Parathyroid adenoma (tissue), 2 donors: Measurements from ENCODE around the gene PTPRT.

Source experiments
- H2AFZ ChIP-seq: fragments of 300-600 bp; sonication (generic); one replicate; pipeline ENCODE4 v1.7.0; 2017; ENCODE audit warnings: antibody characterized with exemption, mild to moderate bottlenecking
- H3K27ac ChIP-seq: fragments of 300-600 bp; sonication (generic); one replicate; pipeline ENCODE4 v1.7.0; 2017
- H3K27me3 ChIP-seq: fragments of 300-600 bp; sonication (generic); one replicate; pipeline ENCODE4 v1.7.0; 2017; ENCODE audit warnings: low read length; ENCODE audit not compliant: control insufficient read depth, insufficient read depth
- H3K36me3 ChIP-seq: fragments of 300-600 bp; sonication (generic); one replicate; pipeline ENCODE4 v1.7.0; 2017; ENCODE audit warnings: low read length; ENCODE audit not compliant: control insufficient read depth, insufficient read depth
- H3K4me1 ChIP-seq: fragments of 300-600 bp; sonication (generic); one replicate; pipeline ENCODE4 v1.7.0; 2017; ENCODE audit warnings: control low read depth
- H3K4me2 ChIP-seq: fragments of 300-600 bp; sonication (generic); one replicate; pipeline ENCODE4 v1.7.0; 2017; ENCODE audit warnings: low read length
- H3K4me3 ChIP-seq: fragments of 300-600 bp; sonication (generic); one replicate; pipeline ENCODE4 v1.7.0; 2017; ENCODE audit warnings: low read depth, low read length
- H3K79me2 ChIP-seq: fragments of 300-600 bp; sonication (generic); one replicate; pipeline ENCODE4 v1.7.0; 2017; ENCODE audit warnings: control low read depth
- H3K9ac ChIP-seq: fragments of 300-600 bp; sonication (generic); one replicate; pipeline ENCODE4 v1.7.0; 2017; ENCODE audit warnings: mild to moderate bottlenecking
- H3K9me3 ChIP-seq: fragments of 300-600 bp; sonication (generic); one replicate; pipeline ENCODE4 v1.7.0; 2017; ENCODE audit warnings: low read length; ENCODE audit not compliant: control insufficient read depth
- TF ChIP-seq, protein P1 (sequence below): fragments of 300-600 bp; sonication (generic); IDR thresholded peaks from one replicate; pipeline ENCODE4 v1.7.0; 2017; ENCODE audit warnings: antibody characterized with exemption, mild to moderate bottlenecking
- donor health status: primary hyperparathyroidism.

Gene PTPRT

DNA sequence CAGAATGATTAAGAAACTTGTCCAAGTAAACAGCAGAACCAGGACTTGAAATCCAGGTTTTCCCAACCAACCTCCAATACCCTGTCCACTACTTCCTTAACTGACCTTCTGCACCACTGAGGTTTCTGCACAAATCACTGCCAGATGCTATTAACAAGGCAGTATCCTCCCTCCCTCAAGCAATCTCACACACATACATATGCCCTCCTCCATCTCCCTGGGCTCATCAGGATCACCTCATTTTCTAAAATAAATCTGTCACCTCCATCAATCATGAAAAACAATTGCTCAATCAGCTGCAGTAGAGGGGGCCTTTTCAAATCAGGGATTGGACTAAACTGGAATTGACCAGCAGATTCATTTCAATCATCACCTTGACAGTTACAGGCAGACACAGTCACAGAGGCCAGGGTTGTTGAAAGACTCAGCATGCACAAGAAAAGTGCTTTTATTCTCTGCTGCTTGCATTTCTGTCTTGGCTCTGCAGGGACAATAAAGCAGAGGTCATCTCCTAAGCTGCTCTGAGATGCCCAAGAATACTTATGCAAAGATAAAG lies 539.4 kb downstream of the PTPRT start:
- H3K9me3 ChIP-seq, result no peaks in the 10 kb centered on the region

DNA sequence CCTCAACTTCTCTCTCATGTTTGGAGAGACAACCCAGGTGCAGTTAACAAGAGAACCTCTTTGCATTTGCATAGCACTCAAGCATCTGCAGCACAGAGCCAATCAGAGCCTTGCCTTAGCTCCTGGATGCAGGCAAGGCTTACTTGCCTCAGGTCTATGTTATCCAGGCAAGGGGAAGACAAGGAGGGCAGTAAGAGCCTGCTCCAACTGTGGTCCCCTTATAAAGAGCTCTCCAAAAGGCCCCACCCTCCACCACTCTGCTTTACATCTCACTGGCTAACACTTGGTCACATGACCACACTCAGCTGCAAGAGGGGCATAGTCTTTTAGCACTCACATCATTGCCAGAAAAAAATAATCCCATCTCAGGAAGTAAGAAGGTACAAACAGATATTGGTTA lies 540.0 kb downstream of the PTPRT start:
- TF ChIP-seq, protein P1, sequence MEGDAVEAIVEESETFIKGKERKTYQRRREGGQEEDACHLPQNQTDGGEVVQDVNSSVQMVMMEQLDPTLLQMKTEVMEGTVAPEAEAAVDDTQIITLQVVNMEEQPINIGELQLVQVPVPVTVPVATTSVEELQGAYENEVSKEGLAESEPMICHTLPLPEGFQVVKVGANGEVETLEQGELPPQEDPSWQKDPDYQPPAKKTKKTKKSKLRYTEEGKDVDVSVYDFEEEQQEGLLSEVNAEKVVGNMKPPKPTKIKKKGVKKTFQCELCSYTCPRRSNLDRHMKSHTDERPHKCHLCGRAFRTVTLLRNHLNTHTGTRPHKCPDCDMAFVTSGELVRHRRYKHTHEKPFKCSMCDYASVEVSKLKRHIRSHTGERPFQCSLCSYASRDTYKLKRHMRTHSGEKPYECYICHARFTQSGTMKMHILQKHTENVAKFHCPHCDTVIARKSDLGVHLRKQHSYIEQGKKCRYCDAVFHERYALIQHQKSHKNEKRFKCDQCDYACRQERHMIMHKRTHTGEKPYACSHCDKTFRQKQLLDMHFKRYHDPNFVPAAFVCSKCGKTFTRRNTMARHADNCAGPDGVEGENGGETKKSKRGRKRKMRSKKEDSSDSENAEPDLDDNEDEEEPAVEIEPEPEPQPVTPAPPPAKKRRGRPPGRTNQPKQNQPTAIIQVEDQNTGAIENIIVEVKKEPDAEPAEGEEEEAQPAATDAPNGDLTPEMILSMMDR, result no peak
- H3K27me3 ChIP-seq, result no peaks in the 10 kb centered on the region
- H3K4me2 ChIP-seq, result no peak overlapping the region

More for the DNA sequence above, 539.4 kb downstream of the PTPRT start:
- TF ChIP-seq, protein P1, result no peak
- H3K79me2 ChIP-seq, result peaks cover 10% of the 10 kb centered on the region
- no peak overlapping the region for H2AFZ ChIP-seq
- no peaks in the 10 kb centered on the region for H3K27me3 ChIP-seq
- no peaks in the 10 kb centered on the region for H3K36me3 ChIP-seq
- no peak overlapping the region for H3K4me3 ChIP-seq
- H3K9ac ChIP-seq, result no peak overlapping the region
- H3K4me1 ChIP-seq, result no peaks in the 10 kb centered on the region
- no peak overlapping the region for H3K4me2 ChIP-seq
- no peak overlapping the region for H3K27ac ChIP-seq

DNA sequence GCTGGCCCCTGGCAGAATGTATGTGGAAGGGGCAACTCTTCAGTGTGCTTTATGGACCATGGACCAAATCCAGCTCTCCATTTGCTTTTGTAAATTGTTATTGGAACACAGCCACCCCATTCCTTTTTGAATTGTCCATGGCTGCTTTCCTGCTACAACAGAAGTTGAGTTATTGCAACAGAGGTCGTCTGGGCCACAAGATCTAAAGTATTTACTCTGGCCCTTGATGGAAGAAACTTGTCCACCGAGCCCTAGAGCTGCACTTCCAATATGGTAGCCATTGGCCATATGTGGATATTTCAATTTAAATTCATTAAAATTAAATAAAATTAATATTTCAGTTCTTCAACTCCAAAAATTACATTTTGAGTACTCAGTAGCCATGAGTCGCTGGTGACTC lies 543.5 kb downstream of the PTPRT start:
- Histone ChIP-seq H3K4me2 (no peak overlapping the region), H3K9me3 (no peaks in the 10 kb centered on the region), H3K36me3 (no peaks in the 10 kb centered on the region), H3K27me3 (no peaks in the 10 kb centered on the region), H3K79me2 (peaks cover 13% of the 10 kb centered on the region), H3K4me3 (no peak overlapping the region), H3K27ac (no peak overlapping the region), H3K9ac (no peak overlapping the region), H3K4me1 (no peaks in the 10 kb centered on the region), H2AFZ (no peak overlapping the region)
- TF ChIP-seq, protein P1, result no peak

More for the DNA sequence above, 540.0 kb downstream of the PTPRT start:
- Histone ChIP-seq H3K36me3 (no peaks in the 10 kb centered on the region), H3K79me2 (peaks cover 10% of the 10 kb centered on the region), H3K4me3 (no peak overlapping the region), H2AFZ (no peak overlapping the region), H3K27ac (no peak overlapping the region), H3K4me1 (no peaks in the 10 kb centered on the region), H3K9ac (no peak overlapping the region), H3K9me3 (no peaks in the 10 kb centered on the region)

DNA sequence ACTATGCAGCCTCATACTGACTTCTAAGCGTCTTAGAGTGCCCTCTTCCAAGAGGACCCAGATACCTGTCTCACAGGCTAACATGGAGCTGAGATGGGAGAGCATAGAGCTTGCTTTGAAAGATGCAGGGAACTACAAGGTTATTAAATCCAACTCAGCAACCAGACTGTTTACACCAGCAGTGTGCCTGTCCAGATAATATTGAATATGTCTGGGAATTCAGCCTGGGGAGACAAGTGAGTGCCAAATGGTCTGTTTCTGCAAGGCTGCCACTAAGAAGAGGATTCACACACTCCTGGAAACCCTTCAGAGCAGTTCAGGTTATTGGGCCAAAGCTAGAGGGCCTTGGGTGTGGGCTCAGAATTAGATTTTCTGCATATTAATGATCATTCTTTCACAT lies 547.8 kb downstream of the PTPRT start:
- Histone ChIP-seq H3K9me3 (peaks cover 3% of the 10 kb centered on the region), H3K27ac (no peak overlapping the region), H3K4me2 (no peak overlapping the region), H3K79me2 (peaks cover 3% of the 10 kb centered on the region), H3K9ac (no peak overlapping the region), H3K4me3 (no peak overlapping the region), H3K4me1 (no peaks in the 10 kb centered on the region), H3K27me3 (no peaks in the 10 kb centered on the region), H2AFZ (no peak overlapping the region), H3K36me3 (no peaks in the 10 kb centered on the region)
- TF ChIP-seq, protein P1, result no peak

DNA sequence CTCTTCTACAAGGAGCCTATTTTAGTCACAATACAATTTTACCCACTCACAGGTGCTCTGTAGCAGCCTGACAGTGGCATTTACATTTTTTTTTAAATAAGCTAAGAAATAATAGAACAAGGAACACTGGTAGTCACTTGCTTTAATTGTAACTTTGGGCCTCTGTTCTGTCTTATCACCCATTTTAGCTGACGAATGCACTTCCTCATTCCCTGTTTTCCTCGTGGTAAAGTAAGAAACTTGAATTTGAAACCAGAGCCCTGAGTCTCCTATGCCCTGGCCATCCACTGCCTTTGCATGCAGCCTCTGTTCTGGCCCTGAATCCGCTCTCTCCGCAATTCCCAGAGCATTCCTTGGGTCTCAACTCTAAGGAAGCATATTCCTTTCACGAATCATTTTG lies 550.6 kb downstream of the PTPRT start:
- Histone ChIP-seq H3K9ac (no peak overlapping the region), H3K79me2 (peaks cover 3% of the 10 kb centered on the region), H3K27ac (no peak overlapping the region), H3K4me3 (no peak overlapping the region), H3K36me3 (no peaks in the 10 kb centered on the region), H3K27me3 (no peaks in the 10 kb centered on the region), H3K4me1 (no peaks in the 10 kb centered on the region), H3K4me2 (no peak overlapping the region), H3K9me3 (peaks cover 3% of the 10 kb centered on the region), H2AFZ (no peak overlapping the region)
- TF ChIP-seq, protein P1, result no peak
